Keratinocyte (primary cell): ENCODE data around the gene GRIK4.

Experiments
- EZH2 ChIP-seq: IDR thresholded peaks from one replicate; pipeline ENCODE4 v1.6.1; 2012; ENCODE audit warnings: inconsistent platforms, mild to moderate bottlenecking, low read length, moderate library complexity
- TF ChIP-seq, protein P1 (sequence below), 3 experiments: IDR thresholded peaks in 1 of 3; conservative IDR thresholded peaks in 1 of 3; optimal IDR thresholded peaks in 1 of 3; 2 replicates in 2 of 3; 3 replicates in 1 of 3; pipeline versions ENCODE3 to v1.5.1; 2011; ENCODE audit warnings: low read length in 3 of 3, mild to moderate bottlenecking in 3 of 3, moderate library complexity in 2 of 3, control low read depth in 1 of 3, inconsistent platforms in 1 of 3; ENCODE audit not compliant: insufficient read depth in 2 of 3; ENCODE audit errors: extremely low read depth in 1 of 3

DNA sequence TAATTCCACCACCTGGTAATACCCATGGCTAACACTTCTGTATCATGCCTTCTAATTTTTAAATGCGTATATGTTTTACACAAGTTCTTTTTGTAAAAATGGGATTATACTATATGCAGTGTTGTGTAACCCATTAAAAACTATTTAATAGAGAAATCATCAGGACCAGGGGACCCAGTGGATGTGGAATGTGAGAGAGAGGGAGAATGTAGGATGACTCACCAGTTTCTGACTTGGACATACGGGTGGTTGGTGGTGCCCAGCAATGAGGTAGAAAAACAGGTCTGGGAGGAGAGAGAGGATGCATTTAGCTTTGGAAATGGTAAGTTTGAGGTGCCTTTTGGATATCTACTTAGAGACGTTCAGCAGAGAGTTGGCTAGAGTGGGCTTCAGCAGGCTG, 400.4 kb downstream of the GRIK4 start:
- no peak for TF ChIP-seq EZH2
- TF ChIP-seq, protein P1, sequence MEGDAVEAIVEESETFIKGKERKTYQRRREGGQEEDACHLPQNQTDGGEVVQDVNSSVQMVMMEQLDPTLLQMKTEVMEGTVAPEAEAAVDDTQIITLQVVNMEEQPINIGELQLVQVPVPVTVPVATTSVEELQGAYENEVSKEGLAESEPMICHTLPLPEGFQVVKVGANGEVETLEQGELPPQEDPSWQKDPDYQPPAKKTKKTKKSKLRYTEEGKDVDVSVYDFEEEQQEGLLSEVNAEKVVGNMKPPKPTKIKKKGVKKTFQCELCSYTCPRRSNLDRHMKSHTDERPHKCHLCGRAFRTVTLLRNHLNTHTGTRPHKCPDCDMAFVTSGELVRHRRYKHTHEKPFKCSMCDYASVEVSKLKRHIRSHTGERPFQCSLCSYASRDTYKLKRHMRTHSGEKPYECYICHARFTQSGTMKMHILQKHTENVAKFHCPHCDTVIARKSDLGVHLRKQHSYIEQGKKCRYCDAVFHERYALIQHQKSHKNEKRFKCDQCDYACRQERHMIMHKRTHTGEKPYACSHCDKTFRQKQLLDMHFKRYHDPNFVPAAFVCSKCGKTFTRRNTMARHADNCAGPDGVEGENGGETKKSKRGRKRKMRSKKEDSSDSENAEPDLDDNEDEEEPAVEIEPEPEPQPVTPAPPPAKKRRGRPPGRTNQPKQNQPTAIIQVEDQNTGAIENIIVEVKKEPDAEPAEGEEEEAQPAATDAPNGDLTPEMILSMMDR (optimal IDR thresholded peaks at IDR 0.05 in 1 of 3, IDR thresholded peaks at IDR 0.05 in 1 of 3, conservative IDR thresholded peaks at IDR 0.05 in 1 of 3; ENCODE audit: extremely low read depth in 1 of 3, insufficient read depth in 2 of 3, low read length in 3 of 3): no peak
